ENCODE results near the gene IFT122.

DNA sequence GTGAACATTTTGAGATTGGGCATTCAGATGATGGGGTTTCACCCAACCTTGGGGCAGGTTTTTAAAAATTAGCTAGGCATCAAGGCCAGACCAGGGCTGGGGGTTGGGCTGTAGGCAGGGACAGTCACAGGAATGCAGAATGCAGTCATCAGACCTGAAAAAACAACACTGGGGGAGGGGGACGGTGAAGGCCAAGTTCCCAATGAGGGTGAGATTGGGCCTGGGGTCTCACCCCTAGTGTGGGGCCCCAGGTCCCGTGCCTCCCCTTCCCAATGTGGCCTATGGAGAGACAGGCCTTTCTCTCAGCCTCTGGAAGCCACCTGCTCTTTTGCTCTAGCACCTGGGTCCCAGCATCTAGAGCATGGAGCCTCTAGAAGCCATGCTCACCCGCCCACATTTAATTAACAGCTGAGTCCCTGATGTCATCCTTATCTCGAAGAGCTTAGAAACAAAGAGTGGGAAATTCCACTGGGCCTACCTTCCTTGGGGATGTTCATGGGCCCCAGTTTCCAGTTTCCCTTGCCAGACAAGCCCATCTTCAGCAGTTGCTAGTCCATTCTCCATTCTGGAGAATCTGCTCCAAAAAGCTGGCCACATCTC, 94.5 kb downstream of the IFT122 start:
- TF ChIP-seq, protein P1, sequence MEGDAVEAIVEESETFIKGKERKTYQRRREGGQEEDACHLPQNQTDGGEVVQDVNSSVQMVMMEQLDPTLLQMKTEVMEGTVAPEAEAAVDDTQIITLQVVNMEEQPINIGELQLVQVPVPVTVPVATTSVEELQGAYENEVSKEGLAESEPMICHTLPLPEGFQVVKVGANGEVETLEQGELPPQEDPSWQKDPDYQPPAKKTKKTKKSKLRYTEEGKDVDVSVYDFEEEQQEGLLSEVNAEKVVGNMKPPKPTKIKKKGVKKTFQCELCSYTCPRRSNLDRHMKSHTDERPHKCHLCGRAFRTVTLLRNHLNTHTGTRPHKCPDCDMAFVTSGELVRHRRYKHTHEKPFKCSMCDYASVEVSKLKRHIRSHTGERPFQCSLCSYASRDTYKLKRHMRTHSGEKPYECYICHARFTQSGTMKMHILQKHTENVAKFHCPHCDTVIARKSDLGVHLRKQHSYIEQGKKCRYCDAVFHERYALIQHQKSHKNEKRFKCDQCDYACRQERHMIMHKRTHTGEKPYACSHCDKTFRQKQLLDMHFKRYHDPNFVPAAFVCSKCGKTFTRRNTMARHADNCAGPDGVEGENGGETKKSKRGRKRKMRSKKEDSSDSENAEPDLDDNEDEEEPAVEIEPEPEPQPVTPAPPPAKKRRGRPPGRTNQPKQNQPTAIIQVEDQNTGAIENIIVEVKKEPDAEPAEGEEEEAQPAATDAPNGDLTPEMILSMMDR (IDR thresholded peaks at IDR 0.05), result no peak
- no peak for TF ChIP-seq POLR2A (IDR thresholded peaks at IDR 0.05)

Measured in testis (tissue), 2 donors.